Hematopoietic multipotent progenitor cell treated with erythropoietin and hydrocortisone succinate and interleukin-3 and kit ligand, for 17 days (in vitro differentiated cells): ENCODE measurements around the gene FNDC4.

Experiments
- DNase-seq: peaks from one replicate; pipeline ENCODE4 v3.0.0-alpha.2; 2015; ENCODE audit warnings: low spot score

Gene FNDC4

GRCh38 chr2:27493948-27494283 lies 1.1 kb downstream of the FNDC4 start:
- DNase-seq, result no peak

- no peak for DNase-seq
These were observed 2.4 kb downstream of the FNDC4 start for GRCh38 chr2:27492557-27492956.

GRCh38 chr2:27489498-27490397 lies 5.3 kb downstream of the FNDC4 start, which contains the start of gene IFT172:
Gene IFT172, minus strand, starts transcription at chr2:27489743. Its CDS starts 90 bp downstream, at chr2:27489653.
- DNase-seq, result peak; percentile 100

- no peak for DNase-seq
These were observed 5.9 kb downstream of the FNDC4 start for GRCh38 chr2:27489118-27489497.

- DNase-seq, result no peak
These were observed 9.5 kb downstream of the FNDC4 start for GRCh38 chr2:27485496-27485895.

DNA sequence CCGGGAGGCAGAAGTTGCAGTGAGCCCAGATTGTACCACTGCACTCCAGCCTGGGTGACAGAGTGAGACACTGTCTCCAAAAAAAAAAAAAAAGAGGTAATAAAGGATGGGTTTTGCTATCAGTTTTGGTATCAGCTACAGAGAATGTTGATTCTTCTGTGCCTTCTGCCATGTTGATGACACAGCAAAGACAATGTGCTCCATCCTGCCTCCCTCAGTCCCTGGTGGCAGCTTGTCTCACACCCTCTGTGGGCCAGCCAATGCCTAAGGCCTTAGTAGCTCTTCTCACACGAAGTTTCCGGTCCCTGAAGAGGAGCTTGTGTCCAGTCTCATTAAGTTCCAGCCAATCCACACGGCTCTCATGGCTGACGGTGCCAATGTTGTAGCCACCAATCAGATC lies 23.0 kb downstream of the FNDC4 start:
- no peak for DNase-seq

DNA sequence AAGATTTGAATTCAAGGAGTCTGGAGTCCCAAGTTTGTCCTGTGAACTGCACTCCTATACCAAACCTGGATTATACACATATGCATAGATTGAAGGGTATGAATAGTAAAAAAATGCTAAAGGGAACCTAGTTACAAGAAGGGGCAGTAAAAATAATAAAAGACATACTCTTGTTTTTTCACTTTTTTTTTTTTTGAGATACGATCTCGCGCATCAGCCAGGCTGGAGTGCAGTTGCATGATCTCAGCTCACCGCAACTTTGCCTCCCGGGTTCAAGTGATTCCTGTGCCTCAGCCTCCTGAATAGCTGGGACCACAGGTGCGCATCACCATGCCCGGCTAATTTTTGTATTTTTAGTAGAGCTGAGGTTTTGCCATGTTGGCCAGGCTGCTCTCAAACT lies 30.6 kb downstream of the FNDC4 start:
- no peak for DNase-seq

- DNase-seq, result peak; percentile 31
These were observed 33.9 kb downstream of the FNDC4 start for GRCh38 chr2:27461118-27461517.

DNA sequence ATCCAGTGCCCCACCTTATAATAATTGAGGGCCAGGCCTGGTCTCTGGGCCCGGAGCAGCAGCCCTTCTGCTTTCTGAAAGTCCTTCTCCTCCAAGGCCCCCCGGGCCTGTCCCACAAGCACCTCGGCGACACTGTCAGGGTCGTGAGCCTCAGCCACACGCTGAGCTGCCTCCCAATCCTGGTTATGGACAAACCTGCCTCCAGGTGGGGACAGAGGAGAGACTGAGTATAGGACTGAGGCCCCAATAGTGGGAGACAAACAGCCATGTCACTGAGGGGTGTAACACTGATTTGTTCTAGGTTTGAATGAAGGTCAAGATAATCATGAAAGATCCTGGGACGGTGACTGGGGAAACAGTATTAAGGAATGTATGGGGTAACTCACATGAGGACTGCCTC lies 41.0 kb downstream of the FNDC4 start:
- no peak for DNase-seq

- no peak for DNase-seq
These were observed 43.9 kb downstream of the FNDC4 start for GRCh38 chr2:27451095-27451494.

- no peak for DNase-seq
These were observed 46.6 kb downstream of the FNDC4 start for GRCh38 chr2:27448381-27448780.

DNA sequence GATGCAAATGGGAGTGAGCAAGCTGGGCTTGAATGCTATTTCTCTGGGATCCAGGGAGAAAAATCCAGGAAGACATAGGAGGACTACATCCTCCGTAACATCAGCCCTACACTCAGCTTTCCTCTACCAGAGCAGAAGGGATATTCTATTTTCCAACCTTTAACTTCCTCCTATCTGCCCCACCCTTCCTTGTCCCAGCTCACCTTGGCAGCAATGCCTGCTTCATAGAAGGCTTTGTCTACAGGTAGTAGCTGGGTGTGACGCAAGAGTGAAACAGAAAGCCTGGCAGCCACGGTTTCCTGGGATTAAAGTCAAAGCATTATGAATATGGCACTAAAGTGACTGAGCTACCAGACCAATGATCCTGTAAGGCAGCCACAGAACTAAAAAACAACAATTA lies 48.9 kb downstream of the FNDC4 start:
- no peak for DNase-seq

GRCh38 chr2:27445615-27446014 lies 49.4 kb downstream of the FNDC4 start:
- no peak for DNase-seq

DNA sequence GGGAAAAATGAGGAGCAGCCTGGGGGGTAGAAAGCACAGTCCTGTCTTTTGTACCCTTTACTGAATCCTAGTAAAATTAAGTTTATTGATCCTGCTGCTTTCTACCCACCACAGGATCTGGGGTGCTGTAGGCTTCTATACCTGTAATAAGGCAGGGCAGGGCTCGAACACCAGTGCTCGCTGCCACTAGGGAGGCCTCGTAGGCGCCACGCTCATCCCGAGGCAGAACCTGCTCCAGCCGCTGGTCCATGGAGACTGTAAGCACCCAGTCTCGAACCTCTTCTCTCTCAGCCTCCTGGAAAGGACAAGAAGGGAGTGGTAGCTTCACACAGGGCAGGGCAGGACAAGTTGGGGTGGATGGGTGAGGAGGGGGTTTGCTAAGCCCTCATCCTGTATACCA lies 49.8 kb downstream of the FNDC4 start:
- no peak for DNase-seq

- DNase-seq, result peak; percentile 47
These were observed 52.1 kb downstream of the FNDC4 start for GRCh38 chr2:27442920-27443282.

- DNase-seq, result peak; percentile 35
These were observed 52.8 kb downstream of the FNDC4 start, which contains the start of gene KRTCAP3 for GRCh38 chr2:27441958-27442919. Gene KRTCAP3, plus strand, starts transcription at chr2:27442381. Its CDS starts 32 bp downstream, at chr2:27442413.
